ENCODE data around the gene TFF2.

DNA sequence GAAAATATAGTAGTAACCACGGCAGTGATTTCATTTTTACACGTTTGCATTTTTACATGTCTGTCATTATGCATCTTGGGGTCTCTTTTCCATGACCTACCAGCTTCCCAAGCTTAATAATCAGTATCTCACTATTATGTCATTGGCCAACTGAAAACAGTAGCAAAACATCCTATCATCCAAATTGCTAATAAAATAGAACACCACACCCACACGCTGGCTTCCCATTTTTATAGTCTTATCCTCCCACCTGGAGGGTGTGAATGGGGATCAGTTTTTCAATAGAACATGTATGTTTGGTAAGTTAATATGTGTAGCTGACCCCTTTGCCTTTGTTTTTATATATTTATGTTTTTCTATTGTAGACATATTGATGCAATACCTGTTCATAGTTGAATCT, 47.4 kb downstream of the TFF2 start:
- TF ChIP-seq POLR2AphosphoS5 (IDR thresholded peaks at IDR 0.05; ENCODE audit: low read depth, low read length), result no peak
- TF ChIP-seq POLR2A (IDR thresholded peaks at IDR 0.05; ENCODE audit: low read depth, low read length), result no peak
- TF ChIP-seq TAF1 (IDR thresholded peaks at IDR 0.05; ENCODE audit: low read depth, low read length), result no peak
- TF ChIP-seq POU2F2 (IDR thresholded peaks at IDR 0.05; ENCODE audit: low read depth, low read length), result no peak

All from GM12891 (cell line).